GM23338 (cell line): ENCODE results near the gene CDCP1. TPM values are rescaled to one million over a fixed set of nuclear protein-coding genes. Genes with fewer than 3 reads are reported as not detected.

ENCODE experiments used
- ATAC-seq: fragments of 200-7000 bp; cut with Tn5 transposase; 3 replicates; pipeline ENCODE4 v1.9.1; 2020
- DNase-seq: peaks from one replicate; pipeline ENCODE4 v3.0.0-alpha.2; 2015; ENCODE audit warnings: low spot score
- H2AFZ ChIP-seq: fragments of 200-600 bp; sonication (generic); 2 replicates; pipeline ENCODE4 v1.8.0; 2016; ENCODE audit warnings: antibody characterized with exemption, mild to moderate bottlenecking, moderate library complexity
- H3F3A ChIP-seq: fragments of 200-600 bp; sonication (generic); replicated peaks from 2 replicates; pipeline ENCODE4 v1.8.0; 2017; ENCODE audit warnings: antibody characterized with exemption, mixed run types, low read depth
- H3K27ac ChIP-seq: fragments of 200-600 bp; sonication (generic); 2 replicates; pipeline ENCODE4 v1.6.1; 2016; ENCODE audit warnings: low read depth
- H3K27me3 ChIP-seq: fragments of 200-600 bp; sonication (generic); 2 replicates; pipeline ENCODE4 v1.8.0; 2016; ENCODE audit warnings: mild to moderate bottlenecking, mixed run types, moderate library complexity; ENCODE audit not compliant: insufficient read depth
- H3K36me3 ChIP-seq: fragments of 200-600 bp; sonication (generic); 2 replicates; pipeline ENCODE4 v1.8.0; 2016; ENCODE audit warnings: mild to moderate bottlenecking; ENCODE audit not compliant: insufficient read depth
- H3K4me1 ChIP-seq: fragments of 200-600 bp; sonication (generic); 2 replicates; pipeline ENCODE4 v1.8.0; 2016; ENCODE audit warnings: mild to moderate bottlenecking, moderate library complexity; ENCODE audit not compliant: insufficient read depth
- H3K4me2 ChIP-seq: fragments of 200-600 bp; sonication (generic); 2 replicates; pipeline ENCODE4 v1.7.1; 2017; ENCODE audit warnings: mixed run types
- H3K4me3 ChIP-seq: fragments of 200-600 bp; sonication (generic); 2 replicates; pipeline ENCODE4 v1.6.1; 2016; ENCODE audit warnings: mixed run types
- H3K79me2 ChIP-seq: fragments of 200-600 bp; sonication (generic); replicated peaks from 2 replicates; pipeline ENCODE4 v1.8.0; 2017; ENCODE audit warnings: mild to moderate bottlenecking; ENCODE audit not compliant: insufficient read depth
- H3K9me2 ChIP-seq: fragments of 200-600 bp; sonication (generic); 2 replicates; pipeline ENCODE4 v1.8.0; 2017; ENCODE audit not compliant: insufficient read depth
- H4K20me1 ChIP-seq: fragments of 200-600 bp; sonication (generic); replicated peaks from 2 replicates; pipeline ENCODE4 v1.8.0; 2017; ENCODE audit warnings: mild to moderate bottlenecking; ENCODE audit not compliant: insufficient read depth
- H3K27ac Mint-ChIP-seq: 2 replicates; pipeline ENCODE4 v1.8.0; 2020; ENCODE audit warnings: inconsistent platforms, mild to moderate bottlenecking, moderate library complexity, mixed read lengths
- H3K27me3 Mint-ChIP-seq: 3 replicates; pipeline ENCODE4 v1.8.0; 2022; ENCODE audit warnings: low read depth, mild to moderate bottlenecking, moderate library complexity, mixed read lengths, inconsistent platforms; ENCODE audit not compliant: insufficient read depth, poor library complexity
- H3K36me3 Mint-ChIP-seq: 3 replicates; pipeline ENCODE4 v1.8.0; 2021; ENCODE audit warnings: low read depth, mild to moderate bottlenecking, inconsistent platforms, moderate library complexity, mixed read lengths
- H3K4me1 Mint-ChIP-seq: 3 replicates; pipeline ENCODE4 v1.8.0; 2020; ENCODE audit warnings: mild to moderate bottlenecking, inconsistent platforms, mixed read lengths
- H3K4me3 Mint-ChIP-seq: 3 replicates; pipeline ENCODE4 v1.8.0; 2021; ENCODE audit warnings: moderate library complexity, mild to moderate bottlenecking, inconsistent platforms, mixed read lengths
- H3K9me3 Mint-ChIP-seq: 3 replicates; pipeline ENCODE4 v1.8.0; 2020; ENCODE audit warnings: moderate library complexity, mild to moderate bottlenecking, inconsistent platforms, mixed read lengths
- CREB1 ChIP-seq: fragments of 250-450 bp; sonication (Bioruptor Pico); IDR thresholded peaks from 2 replicates; pipeline ENCODE4 v1.5.0; 2020; ENCODE audit warnings: low read depth, mild to moderate bottlenecking, moderate library complexity
- EZH2 ChIP-seq: fragments of 200-600 bp; sonication (generic); IDR thresholded peaks from one replicate; pipeline ENCODE4 v1.8.0; 2017; ENCODE audit warnings: antibody characterized with exemption, mild to moderate bottlenecking, low read depth; ENCODE audit not compliant: unreplicated experiment
- EZH2phosphoT487 ChIP-seq: fragments of 200-600 bp; sonication (generic); IDR thresholded peaks from one replicate; pipeline ENCODE4 v1.8.1; 2018; ENCODE audit warnings: antibody characterized with exemption; ENCODE audit not compliant: unreplicated experiment
- JUNB ChIP-seq: IDR thresholded peaks from one replicate; pipeline ENCODE4 v1.6.1; 2016; ENCODE audit warnings: antibody characterized with exemption; ENCODE audit not compliant: unreplicated experiment
- NANOG ChIP-seq: IDR thresholded peaks from 2 replicates; pipeline ENCODE4 v1.6.1; 2016; ENCODE audit warnings: antibody characterized with exemption, borderline replicate concordance
- POLR2AphosphoS5 ChIP-seq: IDR thresholded peaks from 2 replicates; pipeline ENCODE4 v1.6.1; 2016; ENCODE audit warnings: antibody characterized with exemption, low read depth
- STAT1 ChIP-seq: IDR thresholded peaks from one replicate; pipeline ENCODE4 v1.6.1; 2016; ENCODE audit warnings: antibody characterized with exemption; ENCODE audit not compliant: unreplicated experiment
- ZNF114 ChIP-seq: fragments of 250-450 bp; sonication (Bioruptor Pico); IDR thresholded peaks from 2 replicates; pipeline ENCODE4 v1.5.0; 2020; ENCODE audit warnings: mild to moderate bottlenecking, moderate library complexity
- ZNF331 ChIP-seq: fragments of 250-450 bp; sonication (Bioruptor Pico); IDR thresholded peaks from 2 replicates; pipeline ENCODE4 v1.5.0; 2020; ENCODE audit warnings: low read depth, mild to moderate bottlenecking, moderate library complexity
- polyA plus RNA-seq: library from polyadenylated mRNA; unstranded; fragments of >200 nt; fragmentation: Nextera tagmentation; extraction: Ambion mirVana; gene quantifications from 2 replicates; pipeline ENCODE4 v1.2.1, GENCODE V29; 2016
- total RNA-seq: library from RNA; depleted of rRNA; stranded (reverse); fragments of >200 nt; shearing (Covaris generic); gene quantifications from 2 replicates; pipeline ENCODE4 v1.2.3, GENCODE V29; 2014
- TF ChIP-seq, protein P1 (sequence below), 2 experiments: fragments of 200-600 bp in 1 of 2; sonication (generic) in 1 of 2; conservative IDR thresholded peaks; 2 replicates each; pipeline versions ENCODE4 v1.5.1 to v1.6.1; 2016 to 2017; ENCODE audit warnings: antibody characterized with exemption in 2 of 2, low read depth in 2 of 2, mild to moderate bottlenecking in 2 of 2, moderate library complexity in 1 of 2
- TF ChIP-seq, protein P2 (sequence below): IDR thresholded peaks from one replicate; pipeline ENCODE4 v1.6.1; 2018; ENCODE audit warnings: antibody characterized with exemption; ENCODE audit not compliant: unreplicated experiment
- TF ChIP-seq, protein P3 (sequence below): fragments of 250-450 bp; sonication (Bioruptor Pico); IDR thresholded peaks from 2 replicates; pipeline ENCODE4 v1.5.0; 2020; ENCODE audit warnings: mild to moderate bottlenecking, moderate library complexity
- TF ChIP-seq, protein P4 (sequence below): IDR thresholded peaks from 2 replicates; pipeline ENCODE4 v1.6.1; 2016; ENCODE audit warnings: antibody characterized with exemption

CDCP1 gene
- total and polyA plus RNA-seq, 2 experiments from 2014 or later, result 7.7 to 20.1 TPM

DNA sequence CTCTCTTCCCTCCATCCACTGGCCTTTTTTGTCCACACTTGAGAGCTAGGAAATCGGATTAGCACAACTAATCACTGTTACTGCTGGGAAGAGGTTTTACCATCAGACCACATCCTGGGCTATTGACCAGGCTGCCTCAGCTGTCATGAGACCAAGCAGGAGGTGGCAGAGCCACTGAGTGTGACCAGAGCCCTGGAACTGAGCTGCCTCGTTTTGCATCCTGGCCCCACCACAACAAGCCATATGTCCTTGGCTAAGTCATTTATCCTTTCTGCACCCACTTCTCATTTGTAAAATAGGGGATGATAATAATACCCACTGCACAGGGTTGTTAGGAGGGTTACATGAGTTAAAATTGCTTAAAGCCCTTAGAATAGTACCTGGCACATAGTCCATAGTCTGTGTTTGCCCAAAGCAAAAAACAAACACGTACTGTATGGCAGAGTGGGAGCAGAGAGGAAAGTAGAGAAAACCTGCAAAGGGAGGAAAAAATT, 45.8 kb upstream of the CDCP1 start:
- no peaks in the 10 kb centered on the region for H3K9me3 Mint-ChIP-seq
- no peak for ATAC-seq

More for the DNA sequence above, 45.8 kb upstream of the CDCP1 start:
- H3K4me3 Mint-ChIP-seq, result no peak overlapping the region
- Histone ChIP-seq H4K20me1 (no peaks in the 10 kb centered on the region), H3F3A (no peaks in the 10 kb centered on the region), H3K4me1 (no peaks in the 10 kb centered on the region), H3K27me3 (no peaks in the 10 kb centered on the region), H3K4me3 (no peak overlapping the region), H3K27ac (no peak overlapping the region), H3K79me2 (no peaks in the 10 kb centered on the region), H2AFZ (no peak overlapping the region), H3K4me2 (no peak overlapping the region), H3K9me2 (no peaks in the 10 kb centered on the region), H3K36me3 (no peaks in the 10 kb centered on the region)
- TF ChIP-seq CREB1 (CRISPR knock-in tag) (no peak), POLR2AphosphoS5 (no peak), EZH2 (no peak), NANOG (no peak), ZNF114 (CRISPR knock-in tag) (no peak), JUNB (no peak), STAT1 (no peak), ZNF331 (CRISPR knock-in tag) (no peak), EZH2phosphoT487 (no peak)
- TF ChIP-seq, protein P1, sequence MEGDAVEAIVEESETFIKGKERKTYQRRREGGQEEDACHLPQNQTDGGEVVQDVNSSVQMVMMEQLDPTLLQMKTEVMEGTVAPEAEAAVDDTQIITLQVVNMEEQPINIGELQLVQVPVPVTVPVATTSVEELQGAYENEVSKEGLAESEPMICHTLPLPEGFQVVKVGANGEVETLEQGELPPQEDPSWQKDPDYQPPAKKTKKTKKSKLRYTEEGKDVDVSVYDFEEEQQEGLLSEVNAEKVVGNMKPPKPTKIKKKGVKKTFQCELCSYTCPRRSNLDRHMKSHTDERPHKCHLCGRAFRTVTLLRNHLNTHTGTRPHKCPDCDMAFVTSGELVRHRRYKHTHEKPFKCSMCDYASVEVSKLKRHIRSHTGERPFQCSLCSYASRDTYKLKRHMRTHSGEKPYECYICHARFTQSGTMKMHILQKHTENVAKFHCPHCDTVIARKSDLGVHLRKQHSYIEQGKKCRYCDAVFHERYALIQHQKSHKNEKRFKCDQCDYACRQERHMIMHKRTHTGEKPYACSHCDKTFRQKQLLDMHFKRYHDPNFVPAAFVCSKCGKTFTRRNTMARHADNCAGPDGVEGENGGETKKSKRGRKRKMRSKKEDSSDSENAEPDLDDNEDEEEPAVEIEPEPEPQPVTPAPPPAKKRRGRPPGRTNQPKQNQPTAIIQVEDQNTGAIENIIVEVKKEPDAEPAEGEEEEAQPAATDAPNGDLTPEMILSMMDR (conservative IDR thresholded peaks at IDR 0.05; ENCODE audit: low read depth in 2 of 2), result no peak
- TF ChIP-seq, protein P2, sequence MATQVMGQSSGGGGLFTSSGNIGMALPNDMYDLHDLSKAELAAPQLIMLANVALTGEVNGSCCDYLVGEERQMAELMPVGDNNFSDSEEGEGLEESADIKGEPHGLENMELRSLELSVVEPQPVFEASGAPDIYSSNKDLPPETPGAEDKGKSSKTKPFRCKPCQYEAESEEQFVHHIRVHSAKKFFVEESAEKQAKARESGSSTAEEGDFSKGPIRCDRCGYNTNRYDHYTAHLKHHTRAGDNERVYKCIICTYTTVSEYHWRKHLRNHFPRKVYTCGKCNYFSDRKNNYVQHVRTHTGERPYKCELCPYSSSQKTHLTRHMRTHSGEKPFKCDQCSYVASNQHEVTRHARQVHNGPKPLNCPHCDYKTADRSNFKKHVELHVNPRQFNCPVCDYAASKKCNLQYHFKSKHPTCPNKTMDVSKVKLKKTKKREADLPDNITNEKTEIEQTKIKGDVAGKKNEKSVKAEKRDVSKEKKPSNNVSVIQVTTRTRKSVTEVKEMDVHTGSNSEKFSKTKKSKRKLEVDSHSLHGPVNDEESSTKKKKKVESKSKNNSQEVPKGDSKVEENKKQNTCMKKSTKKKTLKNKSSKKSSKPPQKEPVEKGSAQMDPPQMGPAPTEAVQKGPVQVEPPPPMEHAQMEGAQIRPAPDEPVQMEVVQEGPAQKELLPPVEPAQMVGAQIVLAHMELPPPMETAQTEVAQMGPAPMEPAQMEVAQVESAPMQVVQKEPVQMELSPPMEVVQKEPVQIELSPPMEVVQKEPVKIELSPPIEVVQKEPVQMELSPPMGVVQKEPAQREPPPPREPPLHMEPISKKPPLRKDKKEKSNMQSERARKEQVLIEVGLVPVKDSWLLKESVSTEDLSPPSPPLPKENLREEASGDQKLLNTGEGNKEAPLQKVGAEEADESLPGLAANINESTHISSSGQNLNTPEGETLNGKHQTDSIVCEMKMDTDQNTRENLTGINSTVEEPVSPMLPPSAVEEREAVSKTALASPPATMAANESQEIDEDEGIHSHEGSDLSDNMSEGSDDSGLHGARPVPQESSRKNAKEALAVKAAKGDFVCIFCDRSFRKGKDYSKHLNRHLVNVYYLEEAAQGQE, result no peak
- TF ChIP-seq, protein P3, sequence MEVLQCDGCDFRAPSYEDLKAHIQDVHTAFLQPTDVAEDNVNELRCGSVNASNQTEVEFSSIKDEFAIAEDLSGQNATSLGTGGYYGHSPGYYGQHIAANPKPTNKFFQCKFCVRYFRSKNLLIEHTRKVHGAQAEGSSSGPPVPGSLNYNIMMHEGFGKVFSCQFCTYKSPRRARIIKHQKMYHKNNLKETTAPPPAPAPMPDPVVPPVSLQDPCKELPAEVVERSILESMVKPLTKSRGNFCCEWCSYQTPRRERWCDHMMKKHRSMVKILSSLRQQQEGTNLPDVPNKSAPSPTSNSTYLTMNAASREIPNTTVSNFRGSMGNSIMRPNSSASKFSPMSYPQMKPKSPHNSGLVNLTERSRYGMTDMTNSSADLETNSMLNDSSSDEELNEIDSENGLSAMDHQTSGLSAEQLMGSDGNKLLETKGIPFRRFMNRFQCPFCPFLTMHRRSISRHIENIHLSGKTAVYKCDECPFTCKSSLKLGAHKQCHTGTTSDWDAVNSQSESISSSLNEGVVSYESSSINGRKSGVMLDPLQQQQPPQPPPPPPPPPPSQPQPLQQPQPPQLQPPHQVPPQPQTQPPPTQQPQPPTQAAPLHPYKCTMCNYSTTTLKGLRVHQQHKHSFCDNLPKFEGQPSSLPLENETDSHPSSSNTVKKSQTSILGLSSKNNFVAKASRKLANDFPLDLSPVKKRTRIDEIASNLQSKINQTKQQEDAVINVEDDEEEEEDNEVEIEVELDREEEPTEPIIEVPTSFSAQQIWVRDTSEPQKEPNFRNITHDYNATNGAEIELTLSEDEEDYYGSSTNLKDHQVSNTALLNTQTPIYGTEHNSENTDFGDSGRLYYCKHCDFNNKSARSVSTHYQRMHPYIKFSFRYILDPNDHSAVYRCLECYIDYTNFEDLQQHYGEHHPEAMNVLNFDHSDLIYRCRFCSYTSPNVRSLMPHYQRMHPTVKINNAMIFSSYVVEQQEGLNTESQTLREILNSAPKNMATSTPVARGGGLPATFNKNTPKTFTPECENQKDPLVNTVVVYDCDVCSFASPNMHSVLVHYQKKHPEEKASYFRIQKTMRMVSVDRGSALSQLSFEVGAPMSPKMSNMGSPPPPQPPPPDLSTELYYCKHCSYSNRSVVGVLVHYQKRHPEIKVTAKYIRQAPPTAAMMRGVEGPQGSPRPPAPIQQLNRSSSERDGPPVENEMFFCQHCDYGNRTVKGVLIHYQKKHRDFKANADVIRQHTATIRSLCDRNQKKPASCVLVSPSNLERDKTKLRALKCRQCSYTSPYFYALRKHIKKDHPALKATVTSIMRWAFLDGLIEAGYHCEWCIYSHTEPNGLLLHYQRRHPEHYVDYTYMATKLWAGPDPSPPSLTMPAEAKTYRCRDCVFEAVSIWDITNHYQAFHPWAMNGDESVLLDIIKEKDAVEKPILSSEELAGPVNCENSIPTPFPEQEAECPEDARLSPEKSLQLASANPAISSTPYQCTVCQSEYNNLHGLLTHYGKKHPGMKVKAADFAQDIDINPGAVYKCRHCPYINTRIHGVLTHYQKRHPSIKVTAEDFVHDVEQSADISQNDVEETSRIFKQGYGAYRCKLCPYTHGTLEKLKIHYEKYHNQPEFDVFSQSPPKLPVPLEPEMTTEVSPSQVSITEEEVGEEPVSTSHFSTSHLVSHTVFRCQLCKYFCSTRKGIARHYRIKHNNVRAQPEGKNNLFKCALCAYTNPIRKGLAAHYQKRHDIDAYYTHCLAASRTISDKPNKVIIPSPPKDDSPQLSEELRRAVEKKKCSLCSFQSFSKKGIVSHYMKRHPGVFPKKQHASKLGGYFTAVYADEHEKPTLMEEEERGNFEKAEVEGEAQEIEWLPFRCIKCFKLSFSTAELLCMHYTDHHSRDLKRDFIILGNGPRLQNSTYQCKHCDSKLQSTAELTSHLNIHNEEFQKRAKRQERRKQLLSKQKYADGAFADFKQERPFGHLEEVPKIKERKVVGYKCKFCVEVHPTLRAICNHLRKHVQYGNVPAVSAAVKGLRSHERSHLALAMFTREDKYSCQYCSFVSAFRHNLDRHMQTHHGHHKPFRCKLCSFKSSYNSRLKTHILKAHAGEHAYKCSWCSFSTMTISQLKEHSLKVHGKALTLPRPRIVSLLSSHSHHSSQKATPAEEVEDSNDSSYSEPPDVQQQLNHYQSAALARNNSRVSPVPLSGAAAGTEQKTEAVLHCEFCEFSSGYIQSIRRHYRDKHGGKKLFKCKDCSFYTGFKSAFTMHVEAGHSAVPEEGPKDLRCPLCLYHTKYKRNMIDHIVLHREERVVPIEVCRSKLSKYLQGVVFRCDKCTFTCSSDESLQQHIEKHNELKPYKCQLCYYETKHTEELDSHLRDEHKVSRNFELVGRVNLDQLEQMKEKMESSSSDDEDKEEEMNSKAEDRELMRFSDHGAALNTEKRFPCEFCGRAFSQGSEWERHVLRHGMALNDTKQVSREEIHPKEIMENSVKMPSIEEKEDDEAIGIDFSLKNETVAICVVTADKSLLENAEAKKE (CRISPR knock-in tag), result no peak
- TF ChIP-seq, protein P4, sequence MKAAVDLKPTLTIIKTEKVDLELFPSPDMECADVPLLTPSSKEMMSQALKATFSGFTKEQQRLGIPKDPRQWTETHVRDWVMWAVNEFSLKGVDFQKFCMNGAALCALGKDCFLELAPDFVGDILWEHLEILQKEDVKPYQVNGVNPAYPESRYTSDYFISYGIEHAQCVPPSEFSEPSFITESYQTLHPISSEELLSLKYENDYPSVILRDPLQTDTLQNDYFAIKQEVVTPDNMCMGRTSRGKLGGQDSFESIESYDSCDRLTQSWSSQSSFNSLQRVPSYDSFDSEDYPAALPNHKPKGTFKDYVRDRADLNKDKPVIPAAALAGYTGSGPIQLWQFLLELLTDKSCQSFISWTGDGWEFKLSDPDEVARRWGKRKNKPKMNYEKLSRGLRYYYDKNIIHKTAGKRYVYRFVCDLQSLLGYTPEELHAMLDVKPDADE, result no peak
- H3K27me3 Mint-ChIP-seq, result peaks cover 5% of the 10 kb centered on the region
- no peaks in the 10 kb centered on the region for H3K4me1 Mint-ChIP-seq
- no peaks in the 10 kb centered on the region for H3K36me3 Mint-ChIP-seq
- no peak overlapping the region for H3K27ac Mint-ChIP-seq
- no peak for DNase-seq
